ENCODE results near the gene BICRA.
A peak's percentile ranks its signal among the peaks of the same experiment; 100 is the strongest.
"Not testable (repeated sequence)": the region's sequence is repeated elsewhere in the genome, so short reads cannot be mapped to it uniquely, and the experiment has no call there.

Gene BICRA

GRCh38 chr19:47631681-47632446 is 22.9 kb downstream of the BICRA start:
- DNase-seq: no peak

- DNase-seq: no peak
Observed at GRCh38 chr19:47633517-47633916, 24.6 kb downstream of the BICRA start.

- no peak for DNase-seq
Observed at GRCh38 chr19:47633996-47634395, 25.1 kb downstream of the BICRA start.

- not testable (repeated sequence) for DNase-seq
Observed at GRCh38 chr19:47635152-47635754, 26.3 kb downstream of the BICRA start.

- no peak for DNase-seq
Observed at GRCh38 chr19:47637550-47637949, 28.6 kb downstream of the BICRA start.

GRCh38 chr19:47641891-47642485 is 33.1 kb downstream of the BICRA start:
- DNase-seq: no peak

- DNase-seq: peak in 1 of 2 experiments; percentile 36
Observed at GRCh38 chr19:47643281-47643680, 34.3 kb downstream of the BICRA start.

GRCh38 chr19:47644199-47644598 is 35.3 kb downstream of the BICRA start:
- no peak for DNase-seq

- no peak for DNase-seq
Observed at GRCh38 chr19:47644743-47645482, 36.0 kb downstream of the BICRA start.

- DNase-seq: no peak
Observed at GRCh38 chr19:47646924-47647323, 38.0 kb downstream of the BICRA start.

- no peak for DNase-seq
Observed at GRCh38 chr19:47649588-47649987, 40.7 kb downstream of the BICRA start.

- peak; percentile 94 to 97 for DNase-seq
Observed at GRCh38 chr19:47650700-47651099, 41.8 kb downstream of the BICRA start.

GRCh38 chr19:47651132-47651531 is 42.2 kb downstream of the BICRA start:
- DNase-seq: no peak

GRCh38 chr19:47651691-47652090 is 42.8 kb downstream of the BICRA start:
- DNase-seq: no peak

- DNase-seq: no peak
Observed at GRCh38 chr19:47652285-47652684, 43.4 kb downstream of the BICRA start.

- DNase-seq: no peak
Observed at GRCh38 chr19:47653856-47654255, 44.9 kb downstream of the BICRA start.

GRCh38 chr19:47657719-47658118 is 48.8 kb downstream of the BICRA start:
- DNase-seq: no peak

GRCh38 chr19:47658431-47659348 is 49.8 kb downstream of the BICRA start:
- DNase-seq: no peak

- no peak for DNase-seq
Observed at GRCh38 chr19:47660435-47660832, 51.5 kb downstream of the BICRA start.

- DNase-seq: no peak
Observed at GRCh38 chr19:47661161-47661560, 52.2 kb downstream of the BICRA start.

GRCh38 chr19:47661611-47662010 is 52.7 kb downstream of the BICRA start:
- no peak for DNase-seq

- no peak for DNase-seq
Observed at GRCh38 chr19:47663435-47663910, 54.5 kb downstream of the BICRA start.
